ENCODE data around the gene APOBEC3H.

- TF ChIP-seq, protein P1, sequence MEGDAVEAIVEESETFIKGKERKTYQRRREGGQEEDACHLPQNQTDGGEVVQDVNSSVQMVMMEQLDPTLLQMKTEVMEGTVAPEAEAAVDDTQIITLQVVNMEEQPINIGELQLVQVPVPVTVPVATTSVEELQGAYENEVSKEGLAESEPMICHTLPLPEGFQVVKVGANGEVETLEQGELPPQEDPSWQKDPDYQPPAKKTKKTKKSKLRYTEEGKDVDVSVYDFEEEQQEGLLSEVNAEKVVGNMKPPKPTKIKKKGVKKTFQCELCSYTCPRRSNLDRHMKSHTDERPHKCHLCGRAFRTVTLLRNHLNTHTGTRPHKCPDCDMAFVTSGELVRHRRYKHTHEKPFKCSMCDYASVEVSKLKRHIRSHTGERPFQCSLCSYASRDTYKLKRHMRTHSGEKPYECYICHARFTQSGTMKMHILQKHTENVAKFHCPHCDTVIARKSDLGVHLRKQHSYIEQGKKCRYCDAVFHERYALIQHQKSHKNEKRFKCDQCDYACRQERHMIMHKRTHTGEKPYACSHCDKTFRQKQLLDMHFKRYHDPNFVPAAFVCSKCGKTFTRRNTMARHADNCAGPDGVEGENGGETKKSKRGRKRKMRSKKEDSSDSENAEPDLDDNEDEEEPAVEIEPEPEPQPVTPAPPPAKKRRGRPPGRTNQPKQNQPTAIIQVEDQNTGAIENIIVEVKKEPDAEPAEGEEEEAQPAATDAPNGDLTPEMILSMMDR (IDR thresholded peaks at IDR 0.05) = no peak
- TF ChIP-seq EP300 (IDR thresholded peaks at IDR 0.05) (no peak), POLR2A (IDR thresholded peaks at IDR 0.05; ENCODE audit: low read depth) (no peak), POLR2AphosphoS5 (IDR thresholded peaks at IDR 0.05) (no peak)
These were observed 9.0 kb upstream of the APOBEC3H start for GRCh38 chr22:39087881-39088684.

Measured in esophagus muscularis mucosa (tissue), 4 donors.